ENCODE data around the gene CTNND2.

Gene CTNND2

DNA sequence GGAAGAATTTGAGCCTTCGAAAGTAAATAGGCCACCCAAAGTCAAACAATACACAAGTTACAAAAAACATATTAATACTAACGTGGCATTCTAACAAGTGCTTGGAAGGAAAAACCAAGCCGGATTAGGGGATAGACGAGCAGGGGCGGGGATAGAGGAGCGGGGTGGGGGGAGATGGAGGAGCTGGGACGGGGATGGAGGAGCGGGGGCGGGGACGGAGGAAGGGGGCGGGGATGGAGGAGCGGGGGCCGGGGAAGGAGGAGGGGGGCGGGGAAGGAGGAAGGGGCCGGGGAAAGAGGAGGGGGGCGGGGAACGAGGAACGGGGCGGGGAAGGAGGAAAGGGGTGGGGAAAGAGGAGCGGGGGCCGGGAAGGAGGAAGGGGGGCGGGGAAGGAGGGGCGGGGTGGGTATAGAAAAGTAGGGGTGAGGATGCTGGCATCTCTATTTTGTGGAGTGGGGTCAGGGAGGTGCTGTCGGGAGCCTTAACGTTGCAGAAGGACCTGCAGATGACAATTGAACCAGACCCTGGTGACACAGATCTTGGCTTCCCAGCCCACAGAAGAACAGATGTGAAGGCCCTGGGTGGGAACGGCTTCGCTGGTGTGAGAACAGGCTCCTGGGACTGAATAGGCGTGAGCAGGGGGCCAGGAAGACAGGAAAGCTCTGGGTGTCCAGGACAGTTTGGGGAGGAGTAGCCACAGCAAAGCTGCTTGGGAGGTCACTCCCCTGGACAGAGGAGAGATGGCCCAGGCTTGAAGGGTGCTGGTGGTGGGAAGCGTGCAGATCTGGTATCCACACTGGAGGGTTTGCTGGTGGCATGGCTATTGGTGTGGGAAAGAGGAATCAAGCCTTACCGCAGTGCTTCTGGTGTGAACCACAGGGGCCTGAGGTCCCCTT lies 909.9 kb downstream of the CTNND2 start:
- no peak for DNase-seq (ENCODE audit: low read depth, low spot score)
- in situ Hi-C loops (cut with HindIII; ENCODE audit: low sequenced_read_pairs), result no loop called here
- TF ChIP-seq, protein P1, sequence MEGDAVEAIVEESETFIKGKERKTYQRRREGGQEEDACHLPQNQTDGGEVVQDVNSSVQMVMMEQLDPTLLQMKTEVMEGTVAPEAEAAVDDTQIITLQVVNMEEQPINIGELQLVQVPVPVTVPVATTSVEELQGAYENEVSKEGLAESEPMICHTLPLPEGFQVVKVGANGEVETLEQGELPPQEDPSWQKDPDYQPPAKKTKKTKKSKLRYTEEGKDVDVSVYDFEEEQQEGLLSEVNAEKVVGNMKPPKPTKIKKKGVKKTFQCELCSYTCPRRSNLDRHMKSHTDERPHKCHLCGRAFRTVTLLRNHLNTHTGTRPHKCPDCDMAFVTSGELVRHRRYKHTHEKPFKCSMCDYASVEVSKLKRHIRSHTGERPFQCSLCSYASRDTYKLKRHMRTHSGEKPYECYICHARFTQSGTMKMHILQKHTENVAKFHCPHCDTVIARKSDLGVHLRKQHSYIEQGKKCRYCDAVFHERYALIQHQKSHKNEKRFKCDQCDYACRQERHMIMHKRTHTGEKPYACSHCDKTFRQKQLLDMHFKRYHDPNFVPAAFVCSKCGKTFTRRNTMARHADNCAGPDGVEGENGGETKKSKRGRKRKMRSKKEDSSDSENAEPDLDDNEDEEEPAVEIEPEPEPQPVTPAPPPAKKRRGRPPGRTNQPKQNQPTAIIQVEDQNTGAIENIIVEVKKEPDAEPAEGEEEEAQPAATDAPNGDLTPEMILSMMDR (IDR thresholded peaks at IDR 0.05; ENCODE audit: low read depth, low read length), result no peak
- no peak overlapping the region for H3K4me3 ChIP-seq (ENCODE audit: low read depth, low read length)

DNA sequence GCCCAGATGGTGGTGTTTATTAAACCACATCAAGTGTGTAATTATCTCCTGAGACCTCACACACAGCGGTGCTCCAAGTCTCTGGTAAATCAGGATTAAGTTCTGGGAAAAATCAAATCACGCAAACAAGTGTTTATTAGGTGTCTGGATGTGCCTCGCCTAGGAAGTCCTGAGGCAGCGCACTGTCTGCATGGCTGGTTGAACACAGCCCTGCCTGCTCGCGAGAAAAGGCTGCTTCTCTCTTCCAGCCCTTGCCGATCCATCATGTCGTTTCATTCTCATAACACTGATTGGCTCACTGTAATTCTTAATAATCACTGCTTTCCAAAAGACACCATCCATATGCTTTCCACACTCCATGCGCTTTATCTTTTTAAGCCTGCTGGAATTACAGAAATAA lies 913.6 kb downstream of the CTNND2 start:
- TF ChIP-seq, protein P1 (IDR thresholded peaks at IDR 0.05; ENCODE audit: low read depth, low read length), result no peak
- in situ Hi-C loops (cut with HindIII; ENCODE audit: low sequenced_read_pairs), result no loop called here
- no peak overlapping the region for H3K4me3 ChIP-seq (ENCODE audit: low read depth, low read length)
- no peak for DNase-seq (ENCODE audit: low read depth, low spot score)

DNA sequence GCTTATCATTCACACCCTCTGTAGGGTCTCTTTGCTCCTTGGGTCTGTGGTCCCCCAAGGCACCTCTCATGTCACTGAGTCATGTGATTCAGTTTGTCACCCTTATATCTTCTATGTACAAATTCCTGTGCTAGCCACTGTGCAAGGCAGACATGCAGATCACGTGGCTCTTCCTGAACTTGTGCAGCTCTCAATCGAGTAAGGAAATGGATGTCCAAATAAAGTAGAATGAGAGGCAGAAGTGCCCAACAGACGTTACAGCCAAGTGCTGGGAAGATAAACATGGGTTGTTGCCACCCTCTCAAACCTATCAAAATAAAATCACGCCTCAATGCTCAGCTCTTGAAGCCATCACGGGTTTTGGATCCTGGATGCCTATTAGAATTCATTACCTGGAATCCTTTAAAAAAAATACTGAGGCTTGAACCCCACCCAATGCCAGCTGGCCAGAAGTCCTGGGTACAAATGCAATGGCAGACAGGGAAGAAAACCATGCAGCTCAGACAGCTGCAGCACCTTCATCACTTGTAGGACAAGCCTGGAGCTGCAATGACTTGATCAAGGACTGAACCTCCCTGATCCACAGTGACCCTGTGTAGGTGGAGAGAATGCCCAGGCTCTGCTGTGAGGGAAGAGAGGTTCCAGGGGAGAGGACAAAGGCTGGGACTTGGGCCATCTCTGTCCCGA lies 914.5 kb downstream of the CTNND2 start:
- no peak for DNase-seq (ENCODE audit: low read depth, low spot score)
- TF ChIP-seq, protein P1 (IDR thresholded peaks at IDR 0.05; ENCODE audit: low read depth, low read length), result no peak
- H3K4me3 ChIP-seq (ENCODE audit: low read depth, low read length), result no peak overlapping the region
- in situ Hi-C loops (cut with HindIII; ENCODE audit: low sequenced_read_pairs), result no loop called here

DNA sequence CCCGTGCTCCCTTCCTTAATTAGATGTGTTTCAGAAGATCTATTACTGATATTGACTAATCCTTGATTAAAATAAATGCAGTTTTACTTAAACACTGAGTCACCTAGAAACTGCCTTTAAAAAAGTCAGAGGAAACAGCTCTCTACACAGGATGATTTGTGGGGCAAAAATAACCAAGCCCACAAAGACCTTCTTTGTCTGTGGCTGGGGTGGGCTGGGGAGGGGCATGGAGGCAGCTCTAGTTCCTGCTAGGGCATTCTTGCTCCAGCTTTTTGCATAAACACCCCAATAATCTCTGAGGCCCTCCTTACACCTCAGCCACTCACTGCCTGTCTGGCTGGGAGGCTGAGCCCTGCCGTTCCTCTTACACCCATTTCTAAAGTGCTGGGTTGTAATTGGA lies 915.6 kb downstream of the CTNND2 start:
- H3K4me3 ChIP-seq (ENCODE audit: low read depth, low read length), result no peak overlapping the region
- in situ Hi-C loops (cut with HindIII; ENCODE audit: low sequenced_read_pairs), result no loop called here
- DNase-seq (ENCODE audit: low read depth, low spot score), result no peak
- TF ChIP-seq, protein P1 (IDR thresholded peaks at IDR 0.05; ENCODE audit: low read depth, low read length), result no peak

DNA sequence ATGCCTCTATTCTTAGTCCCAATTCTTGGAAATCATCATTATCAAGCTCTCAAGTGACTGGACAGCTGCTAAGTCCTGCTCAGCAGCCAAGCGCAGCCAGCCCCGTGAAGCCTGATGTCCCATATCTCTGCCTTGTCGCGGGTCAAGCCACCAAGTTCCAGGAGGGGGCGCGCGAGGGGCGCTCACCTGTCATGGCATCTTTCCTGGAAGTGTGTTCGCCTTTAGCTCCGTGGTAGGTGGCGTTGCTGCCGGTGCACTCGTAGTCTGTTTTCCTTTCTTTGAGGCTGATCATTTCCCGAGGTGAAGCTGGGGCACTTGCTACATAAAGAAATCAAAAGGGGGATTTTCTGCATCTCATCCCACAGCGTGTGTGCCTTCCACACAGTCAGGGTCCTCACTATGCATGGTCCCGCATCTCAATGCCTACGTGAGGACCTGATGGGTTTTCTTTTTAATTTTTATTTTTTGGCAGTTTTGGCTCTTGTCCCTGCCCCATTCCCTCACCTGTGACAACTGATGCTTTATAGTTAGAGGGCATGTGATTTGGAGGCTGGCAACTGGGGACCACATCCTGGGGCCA lies 916.2 kb downstream of the CTNND2 start:
- TF ChIP-seq, protein P1 (IDR thresholded peaks at IDR 0.05; ENCODE audit: low read depth, low read length), result peak; percentile 83
- no peak overlapping the region for H3K4me3 ChIP-seq (ENCODE audit: low read depth, low read length)
- DNase-seq (ENCODE audit: low read depth, low spot score), result peak; percentile 25
- in situ Hi-C loops (cut with HindIII; ENCODE audit: low sequenced_read_pairs), result no loop called here

DNA sequence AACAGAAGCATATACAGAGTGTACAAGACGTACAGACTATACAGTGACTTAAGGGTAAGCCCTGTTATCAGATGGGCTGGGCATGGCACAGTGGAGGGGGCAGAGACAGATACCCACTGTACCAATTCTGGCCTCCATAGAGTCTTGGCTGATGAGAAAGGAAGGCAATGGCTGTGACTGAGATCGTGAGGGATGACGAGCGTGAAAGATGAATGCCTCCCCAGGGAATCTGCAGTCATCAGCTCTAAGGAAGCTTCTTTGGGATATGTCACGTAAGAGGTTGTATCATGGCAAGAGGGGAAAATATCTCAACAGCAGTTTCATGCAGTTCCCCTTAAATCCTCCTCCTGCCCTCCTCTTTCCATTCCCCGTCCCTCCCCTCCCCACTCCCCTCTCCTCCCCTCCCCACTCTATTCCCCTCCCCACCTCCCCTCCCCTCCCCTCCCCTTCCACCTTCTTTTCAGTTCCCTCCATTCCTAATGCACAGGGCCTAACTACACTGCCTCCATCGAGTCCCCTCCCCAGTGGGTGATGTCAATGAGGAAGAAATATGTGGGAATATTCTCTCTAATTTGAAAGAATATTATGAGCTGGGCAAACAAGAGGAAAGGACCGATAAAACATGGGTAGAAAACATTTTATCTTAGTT lies 916.8 kb downstream of the CTNND2 start:
- no peak for DNase-seq (ENCODE audit: low read depth, low spot score)
- in situ Hi-C loops (cut with HindIII; ENCODE audit: low sequenced_read_pairs), result no loop called here
- H3K4me3 ChIP-seq (ENCODE audit: low read depth, low read length), result no peak overlapping the region
- TF ChIP-seq, protein P1 (IDR thresholded peaks at IDR 0.05; ENCODE audit: low read depth, low read length), result no peak
